GM19193 (cell line): ENCODE measurements around the gene SVOP.

Experiments
- POLR2A ChIP-seq: IDR thresholded peaks from 4 replicates; pipeline ENCODE4 v1.6.1; 2011; ENCODE audit not compliant: insufficient read depth, insufficient read length; ENCODE audit errors: extremely low read depth

Gene SVOP

GRCh38 chr12:108964371-108965352, 56.2 kb downstream of the SVOP start:
- no peak for TF ChIP-seq POLR2A

- TF ChIP-seq POLR2A: no peak
These were observed 58.6 kb downstream of the SVOP start for GRCh38 chr12:108962256-108962655.

- no peak for TF ChIP-seq POLR2A
These were observed 60.9 kb downstream of the SVOP start for GRCh38 chr12:108959748-108960655.

GRCh38 chr12:108955225-108955835, 65.5 kb downstream of the SVOP start:
- TF ChIP-seq POLR2A: no peak

- no peak for TF ChIP-seq POLR2A
These were observed 69.7 kb downstream of the SVOP start for GRCh38 chr12:108950991-108951739.

- no peak for TF ChIP-seq POLR2A
These were observed 70.9 kb downstream of the SVOP start for GRCh38 chr12:108949976-108950375.

GRCh38 chr12:108948367-108948766, 72.5 kb downstream of the SVOP start:
- no peak for TF ChIP-seq POLR2A

GRCh38 chr12:108947097-108947496, 73.8 kb downstream of the SVOP start:
- no peak for TF ChIP-seq POLR2A

GRCh38 chr12:108940138-108940537, 80.7 kb downstream of the SVOP start:
- no peak for TF ChIP-seq POLR2A

GRCh38 chr12:108939594-108939993, 81.3 kb downstream of the SVOP start:
- TF ChIP-seq POLR2A: no peak

GRCh38 chr12:108938247-108938924, 82.5 kb downstream of the SVOP start:
- no peak for TF ChIP-seq POLR2A

GRCh38 chr12:108935159-108935763, 85.6 kb downstream of the SVOP start:
- TF ChIP-seq POLR2A: no peak

- TF ChIP-seq POLR2A: no peak
These were observed 86.9 kb downstream of the SVOP start for GRCh38 chr12:108933949-108934348.

- no peak for TF ChIP-seq POLR2A
These were observed 90.1 kb downstream of the SVOP start for GRCh38 chr12:108930756-108931155.

GRCh38 chr12:108930155-108930554, 90.7 kb downstream of the SVOP start:
- TF ChIP-seq POLR2A: no peak
